Stimulated activated CD4-positive, alpha-beta T cell treated with anti-CD3 and anti-CD28 coated beads, Interleukin-12 subunit alpha, Interleukin-12 subunit beta, amount 100 ng/mL, for 4 hours (primary cell): ENCODE data around the gene ABHD12B.
"Not testable (repeated sequence)": the region's sequence is repeated elsewhere in the genome, so short reads cannot be mapped to it uniquely, and the experiment has no call there.

Source experiments
- DNase-seq: peaks from one replicate; pipeline ENCODE4 v3.0.0-alpha.2; 2020

Gene ABHD12B

DNA sequence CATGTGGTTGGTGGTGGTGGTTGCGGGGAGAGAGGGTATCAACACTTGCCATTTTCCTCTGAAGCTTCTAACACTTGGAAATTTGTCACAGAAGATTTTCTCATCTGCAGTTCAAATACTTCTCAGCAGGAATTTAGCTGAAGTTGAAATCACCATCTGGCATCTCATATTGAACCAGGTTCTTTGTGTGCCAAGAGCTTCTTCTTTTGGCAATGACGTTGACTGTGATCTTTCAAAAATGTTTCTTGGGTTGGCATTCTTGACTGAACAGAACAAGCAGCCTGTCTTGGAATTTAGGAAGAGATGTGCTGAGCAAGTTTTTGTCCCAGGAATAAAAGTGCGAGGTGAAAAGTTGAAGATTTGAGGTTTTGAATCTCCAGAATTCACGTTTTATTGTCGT is 32.2 kb upstream of the ABHD12B start:
- DNase-seq: no peak

DNA sequence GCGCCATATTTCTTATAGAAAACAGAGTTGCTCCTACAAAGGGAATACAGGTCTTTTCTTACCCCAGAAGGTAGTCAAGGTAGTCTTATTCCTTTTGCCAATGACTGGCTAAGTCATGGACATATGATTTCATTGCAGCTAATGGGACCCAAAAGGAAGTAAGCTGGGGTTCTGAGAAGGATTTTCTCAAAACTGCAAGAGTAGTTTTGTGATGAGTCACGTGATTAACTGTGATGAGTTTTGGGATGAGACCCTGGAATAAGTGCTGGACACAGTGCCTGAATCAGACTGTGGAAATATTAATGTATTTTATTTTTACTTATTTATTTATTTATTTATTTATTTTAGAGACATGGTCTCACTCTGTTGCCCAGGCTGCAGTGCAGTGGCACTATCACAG is 27.5 kb upstream of the ABHD12B start:
- DNase-seq: no peak

DNA sequence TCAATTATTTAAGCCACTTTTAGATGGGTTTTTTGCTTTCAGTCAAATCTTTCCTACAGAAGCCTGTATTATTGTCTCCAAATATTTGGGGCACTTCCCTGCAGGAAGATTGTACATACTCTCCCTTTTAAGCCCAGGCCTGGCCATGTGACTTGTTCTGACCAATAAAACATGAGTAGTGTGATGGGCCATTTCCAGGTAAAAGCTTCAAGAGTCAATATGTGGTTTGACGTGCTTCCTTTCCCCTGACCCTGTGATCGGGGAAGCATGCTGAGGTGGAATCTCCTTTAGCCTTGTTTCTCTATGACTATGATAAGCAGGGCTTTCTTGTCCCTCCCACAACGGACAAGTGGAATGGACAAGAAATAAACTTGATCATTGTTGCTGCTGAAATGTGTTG is 26.7 kb upstream of the ABHD12B start:
- no peak for DNase-seq

DNA sequence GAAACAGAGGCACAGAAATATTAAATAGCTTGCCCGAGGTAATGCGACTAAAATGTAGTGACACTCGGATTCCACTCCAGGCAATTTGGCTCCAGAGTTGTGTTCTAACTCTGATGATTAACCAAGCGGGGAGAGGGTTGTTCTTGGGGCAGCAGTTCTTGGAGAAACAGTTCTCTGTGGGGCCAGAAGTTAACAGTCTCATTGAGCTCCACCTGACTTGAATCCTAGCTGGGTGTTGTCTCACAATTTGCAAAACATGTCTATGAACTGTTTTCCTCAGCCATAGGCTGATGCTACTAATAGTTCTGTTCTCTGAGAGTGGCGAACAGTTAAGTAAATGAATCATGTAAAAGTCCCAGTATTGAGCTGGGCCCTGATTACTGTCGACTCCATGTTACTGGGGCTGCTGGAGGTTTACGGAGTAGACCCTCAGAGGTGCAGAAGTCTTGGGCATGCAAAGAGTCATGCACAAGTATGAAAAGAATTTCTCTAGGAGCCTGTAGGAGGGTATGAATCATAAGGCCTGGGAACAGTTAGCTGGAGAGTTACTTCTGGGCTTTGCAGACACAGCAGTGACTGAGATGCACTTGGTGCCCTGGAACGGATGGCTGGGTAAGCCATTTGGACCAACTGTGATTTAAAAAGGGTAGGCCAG is 25.5 kb upstream of the ABHD12B start:
- DNase-seq: no peak

DNA sequence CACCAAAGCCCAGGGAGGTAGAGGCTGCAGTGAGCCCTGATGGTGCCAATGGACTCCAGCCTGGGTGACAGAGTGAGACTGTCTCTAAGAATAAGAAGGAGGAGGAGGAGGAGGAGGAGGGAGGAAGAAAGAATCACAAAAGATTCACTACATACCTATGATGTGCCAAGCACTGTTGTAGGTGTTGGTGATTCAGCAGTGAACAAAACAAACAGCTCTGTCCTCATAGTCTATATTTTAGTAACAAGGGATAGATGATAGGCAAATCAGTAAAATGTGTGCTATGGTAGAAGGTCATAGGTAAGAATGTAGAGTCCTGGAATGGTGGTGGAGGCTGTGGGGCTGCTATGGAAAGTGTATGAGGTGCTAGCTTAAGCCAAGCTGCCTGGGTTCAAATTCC is 18.0 kb upstream of the ABHD12B start:
- no peak for DNase-seq

DNA sequence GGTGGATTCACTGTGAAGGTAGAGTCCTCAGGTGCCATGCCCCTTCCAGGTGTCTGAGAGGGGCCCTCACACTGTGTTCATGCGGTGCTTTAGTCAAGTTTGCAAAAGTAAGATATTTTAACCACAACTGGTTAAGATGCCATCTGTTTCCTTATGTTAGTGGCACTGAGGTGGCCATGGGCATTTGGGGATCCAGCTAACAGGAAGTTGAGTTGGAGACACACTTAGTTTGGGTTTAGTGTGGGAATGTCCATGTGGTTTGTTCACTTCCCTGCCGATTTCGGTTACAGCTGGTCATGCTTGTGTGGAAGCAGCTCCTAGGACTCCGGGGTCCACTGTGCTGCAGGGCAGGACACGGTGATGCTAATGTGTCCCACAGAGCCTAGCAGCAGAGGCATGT is 17.3 kb upstream of the ABHD12B start:
- no peak for DNase-seq

DNA sequence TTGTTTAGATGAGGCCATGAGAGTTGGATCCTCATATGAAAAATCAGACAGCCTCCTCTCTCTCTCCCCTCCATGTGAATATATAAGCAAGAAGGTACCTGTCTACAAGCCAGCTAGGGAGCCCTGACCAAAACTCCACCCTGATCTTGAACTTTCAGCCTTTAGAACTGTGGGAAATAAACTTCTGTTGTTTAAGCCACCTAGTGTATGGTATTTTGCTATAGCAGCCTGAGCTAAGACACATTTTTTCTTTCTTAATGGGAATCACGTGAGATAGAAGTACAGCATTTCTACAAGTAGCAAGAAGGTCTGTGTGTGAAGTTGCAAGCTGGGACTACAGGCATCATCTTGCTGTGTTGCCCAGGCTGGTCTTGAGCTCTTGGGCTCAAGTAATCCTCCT is 16.3 kb upstream of the ABHD12B start:
- DNase-seq: no peak

DNA sequence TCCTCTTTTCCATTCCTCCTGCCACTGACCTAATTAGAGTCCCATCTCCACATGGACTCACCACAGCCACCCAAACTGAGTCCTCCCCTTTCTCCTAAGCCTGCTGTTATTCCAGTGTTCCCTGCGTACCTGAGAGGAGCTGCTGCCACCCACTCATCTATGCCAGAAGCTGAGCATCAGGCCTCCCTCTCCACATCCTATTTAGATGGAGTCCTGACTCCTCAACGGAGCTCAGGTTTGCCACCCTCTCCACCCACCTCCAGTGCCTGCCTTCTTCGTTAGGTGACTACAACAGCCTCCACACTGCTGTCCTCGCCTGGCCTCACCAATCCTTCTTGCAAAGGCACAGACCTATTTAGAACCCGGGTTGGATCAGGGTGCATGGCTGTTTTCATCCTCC is 15.2 kb upstream of the ABHD12B start:
- no peak for DNase-seq

DNA sequence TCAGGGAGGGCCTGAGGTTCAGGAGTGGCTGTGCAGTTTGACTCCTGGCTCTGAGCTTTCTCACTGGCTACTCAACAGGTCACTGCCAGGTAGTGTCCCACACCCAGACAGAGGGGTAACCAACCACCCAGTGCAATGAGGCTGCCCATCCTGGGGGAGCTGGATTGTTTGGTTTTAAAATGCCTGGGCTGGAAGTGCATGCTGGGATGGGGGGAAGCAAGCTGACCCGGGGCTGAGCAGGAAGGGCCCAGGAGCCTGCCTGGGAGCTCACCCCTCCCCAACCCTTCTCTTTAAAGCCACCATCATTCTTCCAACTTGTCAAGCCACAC is 12.6 kb upstream of the ABHD12B start:
- no peak for DNase-seq

DNA sequence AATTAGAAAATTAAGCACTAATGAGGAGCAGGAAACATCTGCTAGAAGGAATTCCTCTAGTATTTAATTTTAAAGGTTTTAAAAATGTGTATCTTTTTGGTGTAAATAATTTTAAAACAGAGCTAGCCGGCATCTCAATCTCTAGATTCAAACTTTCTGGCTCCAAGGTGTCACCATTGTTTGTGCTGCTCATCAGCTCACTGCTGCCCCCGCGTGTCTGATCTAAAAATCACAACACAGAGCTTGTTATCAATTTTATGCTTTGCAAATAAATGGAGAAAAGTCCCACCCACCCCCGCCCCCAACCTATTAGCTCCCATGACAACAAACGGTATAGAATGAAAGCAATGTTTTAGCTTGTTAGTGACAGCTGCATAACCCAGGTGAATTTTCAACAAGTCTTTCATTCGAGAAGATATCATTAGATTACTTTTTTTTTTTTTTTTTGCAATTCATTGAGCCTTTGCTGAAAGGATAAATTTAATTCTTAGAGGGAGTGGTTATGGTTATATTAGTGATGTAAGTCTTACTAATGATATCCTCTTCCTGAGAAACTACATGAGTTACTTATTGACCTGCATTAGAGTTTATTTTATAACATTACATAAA is 11.3 kb upstream of the ABHD12B start:
- peak; percentile 86 for DNase-seq

DNA sequence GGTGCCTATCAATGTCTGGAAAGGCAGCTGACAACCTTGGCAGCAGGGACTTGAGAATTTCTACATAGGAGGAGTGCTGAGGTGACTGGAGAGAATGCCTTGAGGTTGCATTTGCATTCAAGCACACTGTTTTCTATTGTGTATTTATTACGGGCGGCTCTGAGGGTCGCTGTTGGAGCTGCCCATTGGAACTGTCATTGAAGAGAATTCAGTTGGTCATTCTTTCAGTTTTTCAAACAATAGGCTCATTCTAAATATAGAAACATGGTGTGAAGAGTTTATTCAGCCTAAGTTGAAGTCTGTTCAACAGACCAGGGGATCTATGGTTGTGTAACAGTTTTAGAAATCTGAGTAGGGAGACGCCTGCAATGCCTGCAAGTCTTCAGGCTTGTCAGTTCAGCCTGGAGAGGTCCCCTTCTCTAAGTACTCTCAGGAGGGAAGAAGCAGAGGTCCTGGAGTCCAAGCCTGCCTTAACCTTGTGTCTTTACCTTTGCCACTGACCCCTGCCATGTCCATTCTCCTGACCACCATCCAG is 9.8 kb upstream of the ABHD12B start:
- no peak for DNase-seq

DNA sequence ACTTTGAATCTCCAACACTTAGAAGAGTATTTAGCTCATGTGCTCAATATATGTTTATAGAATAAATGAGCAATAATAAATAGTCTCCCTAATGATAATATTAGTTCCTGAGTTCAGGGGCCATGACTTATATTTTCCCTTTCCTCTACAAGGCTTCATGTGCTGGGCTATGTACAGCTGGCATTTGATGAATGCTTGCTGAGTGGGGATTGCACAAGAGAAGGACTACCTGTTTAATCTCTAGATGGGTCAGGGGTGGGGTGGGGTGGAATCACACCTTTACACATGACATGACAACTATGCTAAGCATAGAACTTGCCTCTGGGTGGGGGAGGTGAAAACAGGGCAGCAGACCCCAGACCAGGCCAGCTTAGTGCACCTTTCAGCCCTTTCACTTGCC is 7.6 kb upstream of the ABHD12B start:
- no peak for DNase-seq

DNA sequence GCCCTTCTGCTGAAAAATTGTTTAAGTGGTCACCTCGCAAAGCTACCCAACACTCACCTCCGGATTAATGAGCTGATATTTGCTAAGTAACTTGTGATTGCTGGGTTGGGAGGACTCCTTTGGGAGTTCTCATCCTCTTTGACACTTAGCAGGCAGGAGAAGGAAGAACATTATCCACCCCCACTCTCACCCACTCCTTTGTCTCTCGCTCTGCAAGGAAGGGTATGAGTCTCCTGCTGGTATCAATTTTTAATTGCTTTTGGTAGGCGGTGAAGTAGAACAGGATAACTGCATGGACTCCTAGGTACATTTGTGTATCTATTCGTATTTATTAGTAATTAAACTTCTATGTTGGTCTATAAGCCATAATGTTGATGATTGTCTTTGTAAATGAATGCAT is 6.9 kb upstream of the ABHD12B start:
- no peak for DNase-seq

DNA sequence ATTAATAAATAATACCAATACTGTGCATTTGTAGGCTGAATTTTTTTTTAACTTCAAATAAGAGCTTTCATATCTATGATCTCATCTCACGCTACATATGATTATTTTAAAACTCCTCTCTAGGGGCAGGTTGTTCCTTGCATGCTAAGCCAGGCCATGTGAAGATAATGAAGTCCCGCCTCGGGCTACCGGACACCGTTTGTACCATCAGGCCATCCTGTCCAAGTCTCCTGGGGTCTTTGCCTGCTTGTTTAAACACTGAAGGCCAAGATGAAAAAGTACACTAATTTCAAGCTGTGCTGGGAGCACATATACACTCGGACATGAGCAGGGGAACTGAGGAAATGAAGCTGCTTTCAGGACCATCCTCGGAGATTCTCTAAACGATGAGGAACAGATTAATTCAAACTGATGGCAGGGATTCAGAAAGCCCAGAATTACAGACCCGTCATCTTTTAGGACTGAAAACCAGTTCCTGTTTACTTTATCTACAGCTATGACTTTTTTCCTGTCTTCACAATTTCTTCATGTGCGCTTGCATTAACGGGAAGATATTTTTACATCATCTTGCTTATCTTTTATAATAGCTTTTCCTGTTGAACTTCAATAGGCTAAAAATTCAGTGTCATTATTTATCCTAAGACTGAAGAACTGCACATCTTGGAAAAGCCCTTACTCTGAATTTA is 6.3 kb upstream of the ABHD12B start:
- no peak for DNase-seq

DNA sequence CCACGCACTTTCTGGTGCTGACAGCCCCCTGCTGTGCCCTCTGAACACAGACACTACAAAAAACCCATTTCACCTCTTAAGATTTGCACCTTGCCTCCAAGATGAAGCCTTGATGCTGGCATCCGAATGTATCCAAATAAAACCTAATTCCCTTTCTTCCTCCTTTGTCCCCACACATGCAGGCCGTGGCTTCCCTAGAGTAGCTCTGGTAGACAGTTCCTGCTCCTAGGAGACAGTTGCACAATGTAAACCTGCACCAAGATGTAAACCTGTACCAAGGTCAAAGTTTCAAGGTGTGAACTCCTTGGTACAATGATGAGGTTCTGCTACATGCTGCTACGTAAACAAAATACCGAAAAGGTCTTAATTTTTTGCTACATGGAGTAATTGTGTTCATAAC is 625 bp upstream of the ABHD12B start:
- no peak for DNase-seq

DNA sequence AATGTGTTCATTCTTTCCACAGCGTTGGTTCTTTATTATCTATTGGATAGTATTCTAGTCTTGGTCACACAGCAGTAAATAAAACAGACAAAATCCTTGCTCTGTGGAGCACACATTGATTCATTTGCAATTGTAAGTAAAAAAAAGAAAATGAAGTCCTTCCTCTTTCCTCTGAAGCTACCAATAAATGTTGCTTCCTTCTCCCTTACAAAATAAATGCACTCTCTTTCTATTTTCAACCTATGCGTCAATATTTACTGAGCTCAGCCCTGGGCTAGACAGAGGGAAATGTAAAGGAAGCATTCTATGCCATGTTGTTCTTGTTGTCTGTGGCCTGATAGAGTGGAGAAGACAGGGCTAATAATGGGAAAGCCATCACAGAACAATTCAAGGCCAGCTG is 2.9 kb downstream of the ABHD12B start:
- DNase-seq: no peak

DNA sequence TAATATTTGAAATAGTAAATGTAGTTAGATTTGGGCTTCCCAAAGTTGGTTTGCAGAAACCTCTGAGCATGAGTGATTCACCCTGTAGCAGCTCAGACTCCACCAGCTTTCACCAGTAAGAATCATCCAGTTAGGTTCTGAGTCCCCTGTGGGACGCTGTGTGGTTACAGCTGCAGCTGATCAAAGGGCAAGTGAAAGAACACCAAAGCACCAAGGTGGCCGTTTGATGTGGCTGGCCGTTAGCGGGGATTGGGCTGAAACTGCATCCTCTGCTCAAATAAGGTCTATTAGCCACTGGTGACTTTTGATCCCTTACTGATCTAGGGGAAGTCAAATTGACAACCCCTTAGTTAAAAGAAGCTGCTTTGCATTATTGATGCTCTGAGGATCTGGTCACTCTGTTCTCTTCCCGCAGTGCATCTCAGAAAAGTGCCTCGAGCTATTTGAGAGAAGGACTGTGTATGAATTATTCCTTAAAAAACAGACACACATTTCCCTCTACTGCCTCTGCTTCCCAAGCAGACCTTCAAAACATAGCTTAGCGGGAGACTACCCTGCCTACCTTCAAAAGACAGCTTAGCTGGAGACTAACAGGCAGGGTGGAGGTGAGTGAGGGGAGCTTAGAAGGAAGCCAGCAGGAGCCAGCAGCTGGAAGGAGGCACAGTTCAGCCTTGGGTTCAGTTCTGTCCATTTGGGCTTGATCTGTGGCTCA is 3.7 kb downstream of the ABHD12B start:
- DNase-seq: peak; percentile 28

DNA sequence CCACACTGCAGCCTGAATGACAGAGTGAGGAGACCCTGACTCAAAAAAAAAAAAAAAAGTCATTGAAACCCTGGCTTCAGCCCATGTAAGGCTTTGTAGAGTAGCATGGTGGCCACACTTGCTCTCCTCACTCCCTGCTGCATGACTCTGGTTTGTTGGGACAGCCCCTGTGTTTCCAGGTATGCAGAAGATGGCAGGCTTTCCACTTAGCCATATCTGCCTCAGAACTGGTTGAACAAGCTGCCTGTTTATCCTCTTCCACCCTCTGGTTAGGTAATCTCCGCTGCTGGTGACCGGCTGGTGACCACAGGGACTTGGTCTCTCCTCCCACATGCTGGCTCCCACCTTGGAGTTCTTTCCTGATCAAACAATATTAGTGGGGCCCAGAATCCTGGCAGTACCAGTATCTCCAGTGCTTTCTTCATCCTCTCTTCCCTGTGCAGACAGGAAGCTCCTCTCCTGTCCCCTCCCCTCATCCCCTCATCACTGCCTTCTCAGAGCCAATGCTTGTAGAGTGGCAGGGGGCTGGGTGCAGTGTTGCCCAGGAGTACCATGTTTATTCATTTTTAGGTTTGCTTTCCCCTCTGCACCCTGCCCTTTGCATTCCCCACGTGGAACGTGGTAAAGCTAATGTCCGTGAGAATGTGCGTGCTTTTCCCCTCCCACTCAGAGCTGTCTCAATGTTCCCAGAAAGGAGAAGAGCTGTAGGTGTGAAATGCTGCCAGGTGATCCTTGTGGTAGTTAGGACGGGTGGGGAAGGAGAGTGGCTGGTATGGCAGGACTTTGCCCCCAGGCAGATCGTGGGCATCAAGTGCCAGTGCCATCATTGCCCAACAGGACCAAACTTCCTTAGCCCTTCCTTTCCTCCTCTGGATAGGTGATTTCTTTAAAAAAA is 11.3 kb downstream of the ABHD12B start:
- DNase-seq: no peak

DNA sequence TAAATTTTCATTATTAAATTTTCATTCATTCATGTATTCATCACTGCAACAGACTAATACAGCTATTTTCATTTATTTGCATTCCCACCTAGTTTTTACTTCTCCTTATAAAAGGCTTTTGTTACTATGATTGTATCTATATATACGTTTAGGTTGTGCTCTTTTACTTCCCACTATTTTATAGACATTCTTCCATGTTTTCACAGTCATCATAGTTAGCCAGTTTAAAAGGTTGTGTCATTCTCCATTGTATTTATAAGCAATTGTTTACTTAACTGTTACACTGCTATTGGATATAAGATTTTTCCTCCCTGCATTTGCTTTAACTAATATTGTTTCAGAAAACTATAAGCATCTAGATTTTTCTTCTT is 12.0 kb downstream of the ABHD12B start:
- no peak for DNase-seq

DNA sequence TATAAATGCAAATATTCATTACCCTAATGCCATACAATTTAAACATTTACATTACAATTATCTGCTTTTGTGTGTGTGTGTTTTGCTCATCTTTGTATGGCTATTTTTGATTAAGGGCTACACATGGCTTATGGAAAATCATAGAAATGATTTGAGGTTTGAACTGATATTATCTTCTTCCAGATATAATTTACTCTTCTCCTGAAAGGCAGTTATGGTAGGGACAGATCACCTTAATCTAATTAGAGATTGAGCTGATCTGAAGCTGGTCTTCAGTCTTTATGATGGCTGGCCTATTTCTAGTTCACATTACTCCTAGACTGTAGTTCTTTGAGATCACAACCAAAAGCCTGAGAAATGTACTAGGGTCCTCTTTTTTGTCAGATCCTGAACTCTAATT is 15.6 kb downstream of the ABHD12B start:
- no peak for DNase-seq

DNA sequence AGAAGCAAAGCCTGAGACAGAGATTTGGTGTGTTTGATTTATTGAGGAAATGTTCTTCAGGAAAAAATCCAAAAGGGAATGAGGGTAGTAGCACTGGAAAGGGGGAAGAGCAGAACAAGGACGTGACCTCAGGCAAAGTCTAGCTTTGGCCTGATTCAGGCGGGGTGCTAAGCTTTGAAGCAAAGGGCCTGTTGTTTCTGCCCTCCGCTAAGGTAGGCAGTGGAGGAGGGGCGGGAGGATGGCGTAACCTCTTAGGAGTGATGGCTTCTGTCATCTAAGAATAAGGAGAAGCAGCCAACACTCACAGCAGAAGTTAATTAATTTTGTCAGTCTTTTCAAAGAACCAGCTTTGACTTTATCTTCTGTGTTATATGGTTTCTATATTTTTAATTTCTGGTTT is 20.4 kb downstream of the ABHD12B start:
- no peak for DNase-seq

DNA sequence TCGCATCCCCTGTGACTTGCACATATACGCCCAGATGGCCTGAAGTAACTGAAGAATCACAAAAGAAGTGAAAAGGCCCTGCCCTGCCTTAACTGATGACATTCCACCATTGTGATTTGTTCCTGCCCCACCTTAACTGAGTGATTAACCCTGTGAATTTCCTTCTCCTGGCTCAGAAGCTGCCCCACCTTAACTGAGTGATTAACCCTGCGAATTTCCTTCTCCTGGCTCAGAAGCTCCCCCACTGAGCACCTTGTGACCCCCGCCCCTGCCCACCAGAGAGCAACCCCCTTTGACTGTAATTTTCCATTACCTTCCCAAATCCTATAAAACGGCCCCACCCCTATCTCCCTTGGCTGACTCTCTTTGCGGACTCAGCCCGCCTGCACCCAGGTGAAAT is 24.6 kb downstream of the ABHD12B start:
- not testable (repeated sequence) for DNase-seq

DNA sequence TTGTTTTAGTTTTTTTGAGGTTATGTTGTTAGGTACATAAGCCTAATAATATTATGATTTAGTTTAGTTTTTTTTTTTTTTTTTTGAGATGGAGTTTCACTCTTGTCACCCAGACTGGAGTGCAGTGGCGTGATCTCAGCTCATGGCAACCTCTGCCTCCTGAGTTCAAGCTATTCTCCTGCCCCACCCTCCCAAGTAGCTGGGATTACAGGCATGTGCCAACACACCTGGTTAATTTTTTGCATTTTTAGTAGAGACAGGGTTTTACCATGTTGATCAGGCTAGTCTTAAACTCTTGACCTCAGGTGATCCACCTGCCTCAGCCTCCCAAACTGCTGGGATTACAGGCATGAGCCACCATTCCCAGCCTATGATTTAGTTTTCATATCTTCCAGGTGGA is 25.2 kb downstream of the ABHD12B start:
- not testable (repeated sequence) for DNase-seq
